GM10847 (cell line): ENCODE measurements around the gene DLGAP4.

Experiments
- POLR2A ChIP-seq: IDR thresholded peaks from 2 replicates; pipeline ENCODE4 v1.6.1; 2011; ENCODE audit not compliant: insufficient read length; ENCODE audit errors: extremely low read depth

DLGAP4 gene

DNA sequence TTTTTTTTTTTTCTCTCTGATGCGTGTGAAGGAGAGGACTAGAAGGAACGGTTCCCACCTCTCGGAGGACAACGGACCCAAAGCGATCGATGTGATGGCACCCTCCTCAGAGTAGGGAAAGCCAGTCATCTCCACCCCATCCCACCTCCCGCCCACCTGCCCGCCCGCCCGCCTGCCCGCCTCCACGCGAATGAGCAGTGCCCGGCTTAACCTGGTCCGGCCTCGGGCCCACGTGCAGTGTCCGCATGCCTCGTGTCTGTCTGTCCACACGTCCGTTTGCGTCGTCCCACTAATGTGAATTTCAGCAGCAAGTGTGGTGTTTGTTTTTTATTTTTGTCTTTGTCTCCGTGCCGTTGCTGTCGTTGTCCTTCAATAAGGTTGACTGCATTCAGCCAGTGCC is 193.1 kb downstream of the DLGAP4 start:
- no peak for TF ChIP-seq POLR2A

GRCh38 chr20:36499723-36500501 is 193.8 kb downstream of the DLGAP4 start:
- no peak for TF ChIP-seq POLR2A

DNA sequence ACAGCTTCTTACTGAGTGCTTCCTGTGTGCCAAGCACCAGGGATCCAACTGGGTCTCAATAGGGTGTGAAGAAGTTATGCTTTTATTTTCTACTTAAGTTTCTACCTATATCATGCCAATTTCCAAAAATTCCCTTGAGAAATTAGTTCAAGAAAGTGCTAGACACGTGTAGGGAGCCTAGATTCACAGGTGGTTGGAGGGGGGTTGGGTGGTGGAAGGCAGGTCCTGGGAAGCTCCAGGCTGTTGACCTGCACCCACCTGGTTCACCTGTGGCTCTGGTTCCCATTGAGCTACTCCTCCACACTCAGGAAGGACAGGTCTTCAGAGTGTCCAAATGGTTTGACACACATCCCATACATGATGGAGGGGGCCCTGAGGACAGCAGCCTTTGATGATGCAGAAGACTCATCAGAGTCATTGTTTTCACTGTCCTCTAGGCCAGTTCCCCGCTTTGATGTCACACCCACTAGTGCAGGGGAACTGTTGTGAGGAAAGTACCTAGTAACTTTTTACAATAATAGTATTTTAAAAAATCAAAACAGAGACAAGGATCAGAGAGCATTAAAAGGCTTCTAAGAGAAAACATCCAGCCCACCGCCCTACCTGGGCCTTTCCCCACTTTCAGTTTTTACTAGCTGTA is 195.3 kb downstream of the DLGAP4 start:
- TF ChIP-seq POLR2A = no peak

DNA sequence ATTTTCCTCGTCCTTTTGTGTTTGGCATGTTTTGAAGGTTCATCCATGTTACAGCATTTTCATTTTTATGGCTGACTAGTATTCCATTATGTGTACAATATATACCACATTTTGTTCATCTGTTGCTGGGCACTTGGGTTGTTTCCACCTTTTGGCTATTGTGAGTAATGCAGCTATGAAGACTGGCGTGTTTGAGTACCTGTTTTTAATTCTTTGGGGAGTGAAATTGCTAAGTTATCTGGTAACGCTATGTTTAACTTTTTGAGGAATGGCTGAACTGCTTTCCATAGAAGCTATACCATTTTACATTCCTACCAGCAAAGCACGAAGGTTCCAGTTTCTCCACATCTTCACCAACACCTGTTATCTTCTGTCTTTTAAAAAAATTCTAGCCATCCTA is 198.2 kb downstream of the DLGAP4 start:
- TF ChIP-seq POLR2A = no peak

DNA sequence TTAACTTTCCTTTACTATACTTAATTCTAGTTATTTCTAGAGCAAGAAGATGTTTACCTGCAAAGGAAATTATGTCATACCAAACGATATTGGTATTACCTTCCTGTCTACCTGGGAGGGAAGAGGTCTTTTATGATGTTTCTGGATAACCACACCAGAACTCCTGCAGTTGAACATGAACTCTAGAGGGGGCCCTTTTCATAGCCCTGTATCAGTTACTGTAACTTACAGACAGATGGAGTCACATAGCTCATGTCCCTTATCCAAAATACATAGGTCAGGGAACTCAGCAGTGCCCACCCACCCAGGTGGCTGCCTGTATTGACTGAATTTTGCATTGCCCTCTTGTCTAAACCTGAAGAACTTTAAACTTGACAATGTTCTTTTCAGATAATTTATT is 200.1 kb downstream of the DLGAP4 start:
- TF ChIP-seq POLR2A = no peak

DNA sequence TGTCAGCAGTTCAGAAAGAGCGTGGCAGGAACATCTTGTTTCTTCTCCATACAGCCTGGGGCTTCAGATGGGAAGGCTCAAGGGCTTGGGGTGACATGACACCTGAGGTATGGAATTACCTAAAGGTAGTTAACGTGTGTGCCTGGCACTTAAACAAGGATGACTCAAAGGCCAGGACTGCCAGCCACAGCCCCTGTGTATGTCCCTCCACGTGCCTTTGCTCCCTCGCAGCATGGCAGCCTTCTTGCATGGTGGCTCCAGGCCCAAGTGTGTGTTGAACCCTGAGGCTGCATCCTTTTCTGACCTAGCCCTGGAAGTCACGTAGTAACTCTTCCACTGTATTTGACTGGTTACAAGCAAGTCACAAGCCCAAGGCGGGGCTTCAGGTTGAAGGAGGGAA is 201.6 kb downstream of the DLGAP4 start:
- no peak for TF ChIP-seq POLR2A

- TF ChIP-seq POLR2A = no peak
These were observed 213.0 kb downstream of the DLGAP4 start for GRCh38 chr20:36519012-36519719.

GRCh38 chr20:36519944-36520343 is 213.8 kb downstream of the DLGAP4 start:
- no peak for TF ChIP-seq POLR2A

DNA sequence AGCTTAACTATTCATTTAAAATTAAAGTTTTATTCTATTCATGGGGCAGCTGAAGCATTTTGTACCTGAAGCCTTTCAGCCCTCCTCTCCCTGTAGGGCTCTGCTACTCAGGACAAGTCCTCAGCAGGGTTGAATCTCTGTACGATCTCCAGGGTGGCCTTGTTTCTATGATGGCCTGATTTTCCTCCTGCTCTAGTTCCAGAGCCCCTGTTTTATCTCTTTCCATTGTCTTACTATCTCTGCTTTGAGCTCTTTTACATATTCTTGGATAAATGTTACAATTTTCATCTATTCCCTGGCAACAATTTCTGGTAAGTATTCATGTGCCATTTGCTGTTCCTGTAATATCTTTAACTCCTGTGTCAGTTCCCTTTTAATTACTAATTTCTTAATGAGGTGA is 215.4 kb downstream of the DLGAP4 start:
- TF ChIP-seq POLR2A = no peak

- no peak for TF ChIP-seq POLR2A
These were observed 217.2 kb downstream of the DLGAP4 start for GRCh38 chr20:36523341-36523740.

DNA sequence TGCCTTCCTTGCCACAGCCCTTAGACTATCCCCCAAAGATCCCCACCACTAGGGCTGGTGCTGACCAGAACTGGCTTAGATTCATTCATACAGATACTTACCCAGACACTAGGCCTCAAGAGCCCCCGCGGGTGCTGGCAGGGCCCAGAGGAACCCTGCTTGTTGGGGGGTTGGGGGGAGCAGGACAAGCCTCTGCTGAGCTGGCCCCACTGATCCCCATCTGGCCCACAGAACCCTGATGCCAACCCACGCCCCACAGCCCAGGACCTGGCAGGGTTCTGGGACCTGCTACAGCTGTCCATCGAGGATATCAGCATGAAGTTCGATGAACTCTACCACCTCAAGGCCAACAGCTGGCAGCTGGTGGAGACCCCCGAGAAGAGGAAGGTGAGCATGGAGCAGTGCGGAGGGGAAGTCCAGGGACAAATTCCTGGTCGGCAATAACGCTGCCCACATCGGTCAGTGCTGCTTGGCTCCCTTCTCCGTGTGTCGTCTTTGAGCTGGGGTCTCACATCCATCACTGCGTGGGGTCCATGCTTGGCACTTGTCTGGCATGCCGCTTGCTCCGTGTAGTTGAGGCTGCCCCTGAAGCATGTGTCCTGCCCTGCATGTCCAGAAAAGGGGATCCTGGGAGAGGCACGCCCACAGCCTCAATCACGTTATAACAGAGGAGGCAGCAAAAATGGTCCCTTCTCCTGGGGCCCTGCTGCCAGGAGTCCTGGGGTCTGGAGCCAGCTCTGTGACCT is 219.7 kb downstream of the DLGAP4 start:
- no peak for TF ChIP-seq POLR2A

DNA sequence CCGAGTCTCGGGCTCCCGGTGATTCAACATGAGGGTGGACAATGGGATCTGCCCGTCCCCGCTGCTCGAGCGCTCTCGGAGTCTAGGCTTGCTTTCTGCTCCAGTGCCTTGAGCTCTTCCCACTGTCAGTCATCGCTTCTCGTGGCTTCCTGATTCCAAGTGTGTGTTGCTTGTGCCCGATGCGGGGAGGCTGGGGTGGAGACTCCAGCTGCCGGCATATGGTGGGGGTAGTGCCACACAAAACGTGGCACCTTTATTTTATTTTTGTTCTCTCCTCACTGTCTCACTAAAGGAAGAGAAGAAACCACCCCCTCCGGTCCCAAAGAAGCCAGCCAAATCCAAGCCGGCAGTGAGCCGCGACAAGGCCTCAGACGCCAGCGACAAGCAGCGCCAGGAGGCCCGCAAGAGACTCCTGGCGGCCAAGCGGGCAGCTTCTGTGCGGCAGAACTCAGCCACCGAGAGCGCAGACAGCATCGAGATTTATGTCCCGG is 220.4 kb downstream of the DLGAP4 start:
- no peak for TF ChIP-seq POLR2A

- TF ChIP-seq POLR2A = no peak
These were observed 221.4 kb downstream of the DLGAP4 start for GRCh38 chr20:36527331-36528125.

DNA sequence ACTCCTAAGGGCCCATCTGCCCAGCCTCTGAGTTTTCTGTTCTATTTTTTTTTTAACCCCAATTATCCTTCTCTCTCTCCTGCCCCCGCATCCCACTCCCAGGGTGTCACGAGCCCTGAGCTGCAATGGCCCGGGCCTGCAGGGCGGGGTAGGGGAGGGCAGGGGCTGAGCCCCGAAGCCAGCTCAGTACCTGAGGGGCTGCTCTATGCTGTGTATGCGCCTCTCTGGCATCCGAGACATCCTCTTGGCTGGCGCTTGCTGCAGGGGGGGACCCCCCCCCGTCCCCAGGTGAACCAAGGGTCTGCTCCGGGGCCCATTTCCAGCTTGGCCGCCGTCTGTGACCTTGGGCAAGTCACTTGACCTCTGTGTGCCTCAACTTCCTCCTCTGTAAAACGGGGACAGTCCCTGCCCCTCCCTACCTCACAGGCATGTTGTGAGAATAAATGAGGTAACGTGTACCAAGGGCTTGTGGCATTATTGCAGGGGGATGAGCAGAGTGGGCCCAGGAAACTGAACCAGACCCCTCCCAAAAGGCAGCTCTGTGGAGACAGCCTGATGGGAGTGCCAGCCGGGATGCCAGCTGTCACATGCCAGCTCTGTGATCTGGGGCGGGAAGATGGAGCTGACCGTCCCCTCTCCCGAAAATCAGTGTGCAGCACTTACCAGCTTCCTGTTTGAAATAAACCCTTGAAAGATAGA is 222.2 kb downstream of the DLGAP4 start:
- TF ChIP-seq POLR2A = no peak

GRCh38 chr20:36528875-36529417 is 222.8 kb downstream of the DLGAP4 start:
- no peak for TF ChIP-seq POLR2A
